ENCODE data around the gene MAPK8IP1.

MAPK8IP1 gene

GRCh38 chr11:45927684-45928413 lies 42.4 kb downstream of the MAPK8IP1 start:
- no peak for DNase-seq

DNA sequence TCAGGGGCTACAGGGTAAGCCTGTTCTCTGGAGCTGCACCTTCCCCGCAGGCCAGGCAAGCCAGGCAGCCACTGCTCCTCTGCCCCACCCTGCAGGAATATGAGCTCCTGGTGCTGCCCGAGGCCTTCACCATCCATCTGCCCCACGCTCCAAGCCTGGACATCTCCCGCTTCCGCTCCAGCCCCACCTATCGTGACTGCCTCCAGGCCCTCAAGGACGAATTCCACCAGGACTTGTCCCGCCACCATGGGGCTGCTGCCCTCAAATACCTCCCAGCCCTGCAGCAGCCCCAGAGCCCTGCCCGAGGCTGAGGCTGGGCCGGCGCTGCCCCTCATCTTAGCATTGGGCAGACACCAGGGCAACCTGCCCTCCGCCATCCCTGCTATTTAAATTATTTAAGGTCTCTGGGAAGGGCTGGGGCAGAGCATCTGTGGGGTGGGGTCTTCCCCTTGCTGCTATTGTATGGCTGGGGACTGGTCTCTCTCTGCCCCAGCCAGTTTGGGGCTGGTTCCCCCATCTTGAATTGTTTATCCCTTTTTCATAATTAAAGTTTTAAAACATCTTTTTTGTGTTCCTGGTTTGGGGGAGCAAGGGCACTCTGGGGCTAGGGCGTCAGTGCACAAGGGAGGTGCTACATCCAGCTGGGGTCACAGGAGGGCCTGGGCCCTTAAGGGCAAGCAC lies 43.2 kb downstream of the MAPK8IP1 start:
- no peak for DNase-seq

- no peak for DNase-seq
Observed at GRCh38 chr11:45929486-45930030, 44.1 kb downstream of the MAPK8IP1 start.

- DNase-seq: peak; percentile 29
Observed at GRCh38 chr11:45930031-45930794, 44.8 kb downstream of the MAPK8IP1 start.

DNA sequence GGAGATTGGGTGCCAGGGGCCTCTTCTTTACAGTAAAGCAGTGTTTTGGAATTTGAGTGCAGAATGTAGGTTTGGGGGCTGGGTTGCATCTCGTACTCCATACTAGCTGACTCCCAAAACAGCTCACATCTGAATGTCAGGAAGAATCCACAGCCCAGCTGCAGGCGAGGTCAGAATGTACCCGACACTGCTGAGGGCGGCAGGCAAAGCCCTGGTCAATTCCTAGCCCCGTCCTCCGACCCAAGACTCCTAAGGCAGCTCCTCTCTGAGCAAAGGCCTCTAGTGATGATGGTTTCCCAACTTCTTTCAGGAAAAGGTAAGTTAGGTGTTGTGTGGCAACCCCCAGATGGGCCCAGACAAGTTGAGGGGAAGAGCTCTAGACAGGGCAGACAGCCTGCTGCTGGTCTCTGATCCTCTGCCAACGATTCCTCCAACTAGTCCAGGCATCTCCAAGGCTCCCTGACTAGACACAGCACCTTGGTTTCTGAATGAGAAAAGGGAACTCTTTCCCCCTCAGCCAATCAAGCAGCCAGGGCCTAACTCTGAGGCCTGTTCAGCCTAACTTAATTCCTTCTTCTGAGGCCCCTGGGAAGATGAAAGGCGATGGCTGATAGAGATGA lies 45.6 kb downstream of the MAPK8IP1 start:
- no peak for DNase-seq

DNA sequence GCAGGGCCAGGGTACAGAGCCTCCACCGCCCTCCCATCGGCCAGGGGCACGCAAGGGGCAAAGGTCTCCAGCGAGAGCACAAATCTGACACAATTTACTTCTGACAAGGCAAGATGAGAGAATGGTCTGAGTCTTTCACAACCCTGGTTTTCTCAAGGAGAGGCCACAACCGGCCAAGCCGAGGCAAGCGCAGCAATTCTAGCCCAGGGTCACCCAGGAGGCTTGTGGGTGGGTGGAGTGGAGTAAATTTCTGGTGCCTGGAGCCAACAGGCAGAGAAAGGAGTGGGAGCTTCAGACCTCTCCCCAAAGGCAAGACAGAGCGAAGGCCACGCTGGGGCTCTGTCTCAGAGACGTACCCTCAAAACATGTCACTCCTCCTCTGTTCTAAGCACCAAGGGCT lies 46.3 kb downstream of the MAPK8IP1 start:
- no peak for DNase-seq

GRCh38 chr11:45932217-45932616 lies 46.8 kb downstream of the MAPK8IP1 start:
- DNase-seq: no peak

GRCh38 chr11:45933131-45933831 lies 47.8 kb downstream of the MAPK8IP1 start:
- DNase-seq: no peak

DNA sequence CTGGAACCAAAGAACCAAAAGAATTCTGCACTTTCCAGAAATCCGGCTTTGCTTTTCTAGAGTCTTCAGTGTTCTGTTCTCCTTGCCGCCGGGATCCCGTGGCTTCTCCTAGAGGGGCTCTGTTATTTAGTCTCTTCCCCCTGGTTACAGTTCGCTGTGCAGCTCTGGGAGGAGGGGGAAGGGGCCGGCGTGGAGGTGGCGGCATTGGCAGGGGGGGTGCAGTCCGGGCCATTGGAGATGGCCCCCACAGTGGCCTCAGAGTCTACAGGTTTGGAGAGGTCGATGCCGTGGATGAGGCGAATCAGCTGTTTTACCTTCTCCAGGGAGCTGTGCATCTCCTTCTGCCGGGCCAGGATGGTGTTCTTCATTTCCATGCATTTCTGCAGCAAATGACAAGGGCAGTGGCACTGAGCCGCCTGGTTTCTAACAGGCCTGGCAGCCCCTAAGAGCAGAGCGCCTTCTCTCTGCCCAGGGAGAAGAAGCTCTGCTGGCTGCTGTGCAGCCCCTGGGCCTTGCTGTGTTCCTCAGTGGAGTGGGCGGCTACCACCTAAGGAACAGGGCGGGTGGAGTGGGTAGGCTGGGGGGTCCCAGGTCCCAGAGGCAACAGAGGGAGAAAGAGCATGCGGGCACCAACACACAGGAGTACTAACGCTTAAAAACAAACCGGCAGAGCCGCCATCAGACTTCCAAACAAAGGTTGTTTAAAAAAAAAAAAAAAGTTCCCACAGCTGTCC lies 48.6 kb downstream of the MAPK8IP1 start:
- no peak for DNase-seq

- DNase-seq: no peak
Observed at GRCh38 chr11:45934580-45935318, 49.3 kb downstream of the MAPK8IP1 start.

DNA sequence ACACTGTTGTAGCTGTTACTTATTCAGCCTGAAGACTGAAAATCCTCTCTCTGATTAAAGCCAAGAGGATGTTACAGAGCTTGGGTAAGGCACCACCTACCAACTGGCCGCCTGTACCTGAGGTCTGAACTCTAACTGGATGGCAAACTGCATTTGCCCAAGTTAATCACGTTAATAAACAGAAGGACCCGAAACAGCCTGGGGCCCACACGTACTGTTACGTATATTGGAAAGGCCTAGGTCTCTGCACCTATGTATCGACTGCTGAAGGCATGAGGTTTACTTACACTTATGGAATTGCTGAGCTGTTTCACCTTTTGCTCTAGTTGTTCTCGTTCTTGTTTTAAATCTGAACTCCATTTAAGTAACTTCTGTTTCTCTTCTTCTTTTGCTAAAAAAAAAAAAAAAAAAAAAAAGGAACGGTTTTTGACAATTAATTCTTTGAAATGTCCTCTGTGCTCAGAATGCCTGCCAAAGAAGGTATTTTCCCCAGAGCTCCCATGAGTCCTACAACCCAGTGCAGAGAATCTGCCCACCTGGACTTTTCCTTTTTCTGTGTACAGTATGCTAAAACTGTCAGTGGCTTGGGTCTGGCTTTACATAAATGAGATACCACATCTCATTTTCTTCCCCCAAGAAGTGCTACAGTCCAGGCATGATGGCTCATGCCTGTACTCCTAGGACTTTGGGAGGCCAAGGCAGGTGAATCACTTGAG lies 50.1 kb downstream of the MAPK8IP1 start:
- DNase-seq: no peak

GRCh38 chr11:45936511-45937054 lies 51.1 kb downstream of the MAPK8IP1 start:
- DNase-seq: no peak

- DNase-seq: no peak
Observed at GRCh38 chr11:45937916-45938315, 52.5 kb downstream of the MAPK8IP1 start.

DNA sequence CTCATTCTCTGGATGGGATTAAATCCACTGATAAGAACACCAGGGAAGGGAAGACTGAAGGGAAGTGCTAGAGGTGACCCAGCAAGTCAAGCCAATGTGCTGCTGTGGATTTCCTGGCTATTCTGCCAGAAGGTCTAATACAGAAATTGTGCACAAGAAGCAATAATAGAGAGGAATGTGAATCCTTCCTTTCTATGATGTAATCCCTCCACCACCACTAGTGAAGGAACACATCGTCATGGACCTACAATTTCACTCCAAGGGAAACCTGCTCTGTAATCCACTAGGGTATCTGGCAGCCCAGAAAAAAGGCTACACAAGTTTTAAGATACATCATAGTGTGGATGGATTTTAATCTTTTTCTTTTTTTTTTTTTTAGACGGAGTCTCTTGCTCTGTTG lies 54.4 kb downstream of the MAPK8IP1 start:
- no peak for DNase-seq

GRCh38 chr11:45941285-45941684 lies 55.8 kb downstream of the MAPK8IP1 start:
- DNase-seq: no peak

- DNase-seq: no peak
Observed at GRCh38 chr11:45942381-45942780, 56.9 kb downstream of the MAPK8IP1 start.

- no peak for DNase-seq
Observed at GRCh38 chr11:45945397-45945999, 60.0 kb downstream of the MAPK8IP1 start.

DNA sequence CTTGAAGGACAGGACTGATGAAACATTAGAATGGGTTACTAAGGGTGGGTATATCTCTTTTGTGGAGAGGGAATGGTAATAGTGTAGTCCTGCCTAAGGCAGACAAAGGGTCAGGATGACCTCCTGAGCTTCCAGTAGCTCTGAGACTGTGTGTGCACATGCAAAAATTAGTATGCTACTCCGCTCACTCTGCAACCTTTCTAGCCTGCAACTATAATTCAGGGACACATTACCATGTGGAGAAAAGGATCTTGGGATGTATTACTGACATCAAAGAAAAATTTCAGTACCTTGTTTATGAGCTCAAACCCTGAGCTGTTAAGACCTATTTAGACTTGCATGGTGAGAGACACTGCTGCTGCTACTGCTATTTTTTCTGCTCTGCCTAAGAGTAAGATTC lies 62.4 kb downstream of the MAPK8IP1 start:
- DNase-seq: no peak

GRCh38 chr11:45948356-45948755 lies 62.9 kb downstream of the MAPK8IP1 start:
- no peak for DNase-seq

GRCh38 chr11:45949992-45950407 lies 64.5 kb downstream of the MAPK8IP1 start:
- DNase-seq: no peak
